ENCODE data around the gene CCDC142. TPM values are rescaled to one million over a fixed set of nuclear protein-coding genes. Genes with fewer than 3 reads are reported as not detected.
A peak's percentile ranks its signal among the peaks of the same experiment; 100 is the strongest.

The CCDC142 gene
- total and polyA plus RNA-seq, 9 of the 15 experiments (the other 6 are each of a cell fraction or from before 2014, with no cell fraction given): 0.55 to 11.7 (median 7.2) TPM

DNA sequence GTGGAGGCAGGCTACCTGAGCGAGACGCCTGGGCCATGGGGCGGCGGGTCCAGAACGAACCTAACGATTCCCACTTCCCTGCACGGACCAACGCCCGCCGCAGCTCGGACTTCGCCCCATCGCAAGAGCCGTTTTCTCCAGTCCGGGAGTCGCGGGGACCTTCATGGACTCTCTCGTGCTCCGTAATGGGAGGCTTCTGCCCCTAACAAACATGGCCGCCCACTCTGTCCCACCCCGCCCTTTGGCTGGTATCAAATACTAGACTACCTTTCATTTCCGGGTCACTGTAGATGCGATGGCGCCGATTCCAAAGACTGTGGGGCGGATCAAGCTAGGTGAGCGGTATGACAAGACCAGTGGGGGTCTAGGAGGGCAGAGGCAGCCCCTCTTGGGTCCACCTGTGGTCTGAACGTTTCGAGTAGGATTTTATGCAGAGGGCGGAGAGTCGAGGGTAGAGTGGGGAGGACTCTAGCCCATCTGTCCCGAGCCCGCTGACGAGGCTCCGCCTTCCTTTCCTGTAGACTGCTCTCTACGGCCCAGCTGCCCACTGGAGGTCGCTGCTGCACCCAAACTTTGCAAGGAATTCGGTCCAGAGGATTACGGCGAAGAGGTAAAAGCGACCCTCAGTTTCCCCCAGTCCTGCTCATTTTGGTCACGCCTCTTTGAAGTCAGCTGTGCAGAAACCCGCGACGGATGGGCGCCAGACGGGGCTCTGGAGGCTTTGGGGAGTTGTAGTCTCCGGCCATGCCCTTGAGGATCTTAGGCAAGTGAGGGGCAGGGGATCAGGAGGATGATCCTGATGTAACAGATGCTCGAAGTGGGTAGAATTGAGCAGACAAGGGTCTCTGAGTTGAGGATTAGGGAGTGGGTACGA, at the start of gene CCDC142, which contains the start of gene TTC31 (continued):
- TF ChIP-seq, protein P1, sequence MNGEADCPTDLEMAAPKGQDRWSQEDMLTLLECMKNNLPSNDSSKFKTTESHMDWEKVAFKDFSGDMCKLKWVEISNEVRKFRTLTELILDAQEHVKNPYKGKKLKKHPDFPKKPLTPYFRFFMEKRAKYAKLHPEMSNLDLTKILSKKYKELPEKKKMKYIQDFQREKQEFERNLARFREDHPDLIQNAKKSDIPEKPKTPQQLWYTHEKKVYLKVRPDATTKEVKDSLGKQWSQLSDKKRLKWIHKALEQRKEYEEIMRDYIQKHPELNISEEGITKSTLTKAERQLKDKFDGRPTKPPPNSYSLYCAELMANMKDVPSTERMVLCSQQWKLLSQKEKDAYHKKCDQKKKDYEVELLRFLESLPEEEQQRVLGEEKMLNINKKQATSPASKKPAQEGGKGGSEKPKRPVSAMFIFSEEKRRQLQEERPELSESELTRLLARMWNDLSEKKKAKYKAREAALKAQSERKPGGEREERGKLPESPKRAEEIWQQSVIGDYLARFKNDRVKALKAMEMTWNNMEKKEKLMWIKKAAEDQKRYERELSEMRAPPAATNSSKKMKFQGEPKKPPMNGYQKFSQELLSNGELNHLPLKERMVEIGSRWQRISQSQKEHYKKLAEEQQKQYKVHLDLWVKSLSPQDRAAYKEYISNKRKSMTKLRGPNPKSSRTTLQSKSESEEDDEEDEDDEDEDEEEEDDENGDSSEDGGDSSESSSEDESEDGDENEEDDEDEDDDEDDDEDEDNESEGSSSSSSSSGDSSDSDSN (IDR thresholded peaks at IDR 0.05; ENCODE audit: borderline replicate concordance in 1 of 2, low read depth in 2 of 2, low read length in 2 of 2): peak in 1 of 2 experiments; percentile 45; a peak in 2 of 4 replicates
- peak; percentile 7; the same call in 1 of the 2 replicates for TF ChIP-seq TCF3 (CRISPR knock-in tag; IDR thresholded peaks at IDR 0.05)
- TF ChIP-seq LCOR (CRISPR knock-in tag; IDR thresholded peaks at IDR 0.05): 0 out of 2 replicates have a peak, but pooled peaks have one; percentile 77
- TF ChIP-seq, protein P2, sequence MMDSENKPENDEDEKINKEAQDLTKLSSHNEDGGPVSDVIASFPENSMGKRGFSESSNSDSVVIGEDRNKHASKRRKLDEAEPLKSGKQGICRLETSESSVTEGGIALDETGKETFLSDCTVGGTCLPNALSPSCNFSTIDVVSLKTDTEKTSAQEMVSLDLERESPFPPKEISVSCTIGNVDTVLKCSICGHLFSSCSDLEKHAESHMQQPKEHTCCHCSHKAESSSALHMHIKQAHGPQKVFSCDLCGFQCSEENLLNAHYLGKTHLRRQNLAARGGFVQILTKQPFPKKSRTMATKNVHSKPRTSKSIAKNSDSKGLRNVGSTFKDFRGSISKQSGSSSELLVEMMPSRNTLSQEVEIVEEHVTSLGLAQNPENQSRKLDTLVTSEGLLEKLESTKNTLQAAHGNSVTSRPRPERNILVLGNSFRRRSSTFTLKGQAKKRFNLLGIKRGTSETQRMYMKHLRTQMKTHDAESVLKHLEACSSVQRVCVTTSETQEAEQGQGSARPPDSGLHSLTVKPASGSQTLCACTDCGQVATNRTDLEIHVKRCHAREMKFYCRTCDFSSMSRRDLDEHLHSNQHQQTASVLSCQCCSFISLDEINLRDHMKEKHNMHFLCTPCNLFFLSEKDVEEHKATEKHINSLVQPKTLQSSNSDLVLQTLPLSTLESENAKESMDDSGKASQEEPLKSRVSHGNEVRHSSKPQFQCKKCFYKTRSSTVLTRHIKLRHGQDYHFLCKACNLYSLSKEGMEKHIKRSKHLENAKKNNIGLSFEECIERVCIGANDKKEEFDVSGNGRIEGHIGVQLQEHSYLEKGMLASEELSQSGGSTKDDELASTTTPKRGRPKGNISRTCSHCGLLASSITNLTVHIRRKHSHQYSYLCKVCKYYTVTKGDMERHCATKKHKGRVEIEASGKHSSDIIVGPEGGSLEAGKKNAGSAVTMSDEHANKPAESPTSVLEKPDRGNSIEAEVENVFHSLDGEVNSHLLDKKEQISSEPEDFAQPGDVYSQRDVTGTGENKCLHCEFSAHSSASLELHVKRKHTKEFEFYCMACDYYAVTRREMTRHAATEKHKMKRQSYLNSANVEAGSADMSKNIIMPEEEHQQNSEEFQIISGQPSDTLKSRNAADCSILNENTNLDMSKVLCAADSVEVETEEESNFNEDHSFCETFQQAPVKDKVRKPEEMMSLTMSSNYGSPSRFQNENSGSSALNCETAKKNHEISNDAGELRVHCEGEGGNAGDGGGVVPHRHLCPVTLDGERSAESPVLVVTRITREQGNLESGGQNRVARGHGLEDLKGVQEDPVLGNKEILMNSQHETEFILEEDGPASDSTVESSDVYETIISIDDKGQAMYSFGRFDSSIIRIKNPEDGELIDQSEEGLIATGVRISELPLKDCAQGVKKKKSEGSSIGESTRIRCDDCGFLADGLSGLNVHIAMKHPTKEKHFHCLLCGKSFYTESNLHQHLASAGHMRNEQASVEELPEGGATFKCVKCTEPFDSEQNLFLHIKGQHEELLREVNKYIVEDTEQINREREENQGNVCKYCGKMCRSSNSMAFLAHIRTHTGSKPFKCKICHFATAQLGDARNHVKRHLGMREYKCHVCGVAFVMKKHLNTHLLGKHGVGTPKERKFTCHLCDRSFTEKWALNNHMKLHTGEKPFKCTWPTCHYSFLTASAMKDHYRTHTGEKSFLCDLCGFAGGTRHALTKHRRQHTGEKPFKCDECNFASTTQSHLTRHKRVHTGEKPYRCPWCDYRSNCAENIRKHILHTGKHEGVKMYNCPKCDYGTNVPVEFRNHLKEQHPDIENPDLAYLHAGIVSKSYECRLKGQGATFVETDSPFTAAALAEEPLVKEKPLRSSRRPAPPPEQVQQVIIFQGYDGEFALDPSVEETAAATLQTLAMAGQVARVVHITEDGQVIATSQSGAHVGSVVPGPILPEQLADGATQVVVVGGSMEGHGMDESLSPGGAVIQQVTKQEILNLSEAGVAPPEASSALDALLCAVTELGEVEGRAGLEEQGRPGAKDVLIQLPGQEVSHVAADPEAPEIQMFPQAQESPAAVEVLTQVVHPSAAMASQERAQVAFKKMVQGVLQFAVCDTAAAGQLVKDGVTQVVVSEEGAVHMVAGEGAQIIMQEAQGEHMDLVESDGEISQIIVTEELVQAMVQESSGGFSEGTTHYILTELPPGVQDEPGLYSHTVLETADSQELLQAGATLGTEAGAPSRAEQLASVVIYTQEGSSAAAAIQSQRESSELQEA (IDR thresholded peaks at IDR 0.05; ENCODE audit: low read depth): peak; percentile 97
- peak; percentile 82 for TF ChIP-seq ZFX (CRISPR knock-in tag; IDR thresholded peaks at IDR 0.05)
- TF ChIP-seq, protein P3, sequence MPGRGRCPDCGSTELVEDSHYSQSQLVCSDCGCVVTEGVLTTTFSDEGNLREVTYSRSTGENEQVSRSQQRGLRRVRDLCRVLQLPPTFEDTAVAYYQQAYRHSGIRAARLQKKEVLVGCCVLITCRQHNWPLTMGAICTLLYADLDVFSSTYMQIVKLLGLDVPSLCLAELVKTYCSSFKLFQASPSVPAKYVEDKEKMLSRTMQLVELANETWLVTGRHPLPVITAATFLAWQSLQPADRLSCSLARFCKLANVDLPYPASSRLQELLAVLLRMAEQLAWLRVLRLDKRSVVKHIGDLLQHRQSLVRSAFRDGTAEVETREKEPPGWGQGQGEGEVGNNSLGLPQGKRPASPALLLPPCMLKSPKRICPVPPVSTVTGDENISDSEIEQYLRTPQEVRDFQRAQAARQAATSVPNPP (IDR thresholded peaks at IDR 0.05; ENCODE audit: borderline replicate concordance, insufficient read depth, insufficient read length): no peak
- no peak for TF ChIP-seq BACH1 (tag; IDR thresholded peaks at IDR 0.05)
- no peak for TF ChIP-seq CHD1 (IDR thresholded peaks at IDR 0.05; ENCODE audit: low read length)
- TF ChIP-seq, protein P4, sequence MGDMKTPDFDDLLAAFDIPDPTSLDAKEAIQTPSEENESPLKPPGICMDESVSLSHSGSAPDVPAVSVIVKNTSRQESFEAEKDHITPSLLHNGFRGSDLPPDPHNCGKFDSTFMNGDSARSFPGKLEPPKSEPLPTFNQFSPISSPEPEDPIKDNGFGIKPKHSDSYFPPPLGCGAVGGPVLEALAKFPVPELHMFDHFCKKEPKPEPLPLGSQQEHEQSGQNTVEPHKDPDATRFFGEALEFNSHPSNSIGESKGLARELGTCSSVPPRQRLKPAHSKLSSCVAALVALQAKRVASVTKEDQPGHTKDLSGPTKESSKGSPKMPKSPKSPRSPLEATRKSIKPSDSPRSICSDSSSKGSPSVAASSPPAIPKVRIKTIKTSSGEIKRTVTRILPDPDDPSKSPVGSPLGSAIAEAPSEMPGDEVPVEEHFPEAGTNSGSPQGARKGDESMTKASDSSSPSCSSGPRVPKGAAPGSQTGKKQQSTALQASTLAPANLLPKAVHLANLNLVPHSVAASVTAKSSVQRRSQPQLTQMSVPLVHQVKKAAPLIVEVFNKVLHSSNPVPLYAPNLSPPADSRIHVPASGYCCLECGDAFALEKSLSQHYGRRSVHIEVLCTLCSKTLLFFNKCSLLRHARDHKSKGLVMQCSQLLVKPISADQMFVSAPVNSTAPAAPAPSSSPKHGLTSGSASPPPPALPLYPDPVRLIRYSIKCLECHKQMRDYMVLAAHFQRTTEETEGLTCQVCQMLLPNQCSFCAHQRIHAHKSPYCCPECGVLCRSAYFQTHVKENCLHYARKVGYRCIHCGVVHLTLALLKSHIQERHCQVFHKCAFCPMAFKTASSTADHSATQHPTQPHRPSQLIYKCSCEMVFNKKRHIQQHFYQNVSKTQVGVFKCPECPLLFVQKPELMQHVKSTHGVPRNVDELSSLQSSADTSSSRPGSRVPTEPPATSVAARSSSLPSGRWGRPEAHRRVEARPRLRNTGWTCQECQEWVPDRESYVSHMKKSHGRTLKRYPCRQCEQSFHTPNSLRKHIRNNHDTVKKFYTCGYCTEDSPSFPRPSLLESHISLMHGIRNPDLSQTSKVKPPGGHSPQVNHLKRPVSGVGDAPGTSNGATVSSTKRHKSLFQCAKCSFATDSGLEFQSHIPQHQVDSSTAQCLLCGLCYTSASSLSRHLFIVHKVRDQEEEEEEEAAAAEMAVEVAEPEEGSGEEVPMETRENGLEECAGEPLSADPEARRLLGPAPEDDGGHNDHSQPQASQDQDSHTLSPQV (IDR thresholded peaks at IDR 0.05): peak; percentile 32; the same call in 1 of the 2 replicates

All from K562 (cell line).